Stomach (tissue), 9 donors: Measurements from ENCODE around the gene TBX3. TPM values are rescaled to one million over a fixed set of nuclear protein-coding genes. Genes with fewer than 3 reads are reported as not detected.

Experiments used
- DNase-seq, 2 donors: peaks; one replicate each; pipeline versions ENCODE4 v3.0.0 to v3.0.0-alpha.2; 2013 to 2019
- H3K27ac ChIP-seq, 5 donors: fragments of 200-600 bp in 4 of 5; sonication (generic) in 4 of 5; one replicate each; pipeline ENCODE4 v1.5.1; 2013 to 2019; ENCODE audit warnings: mild to moderate bottlenecking in 1 of 5, moderate library complexity in 1 of 5
- H3K27me3 ChIP-seq, 3 donors: fragments of 200-600 bp; sonication (generic); one replicate each; pipeline ENCODE4 v1.5.1; 2017 to 2019; ENCODE audit warnings: mixed run types in 1 of 3
- H3K36me3 ChIP-seq, 4 donors: fragments of 200-600 bp; sonication (generic); 1 replicate in 3 of 4; 2 replicates in 1 of 4; pipeline ENCODE4 v1.5.1; 2016 to 2019
- H3K4me1 ChIP-seq, 4 donors: fragments of 200-600 bp; sonication (generic); one replicate each; pipeline ENCODE4 v1.5.1; 2016 to 2019
- H3K4me3 ChIP-seq, 4 donors: fragments of 200-600 bp; sonication (generic) in 3 of 4; one replicate each; pipeline ENCODE4 v1.5.1; 2016 to 2019; ENCODE audit warnings: mild to moderate bottlenecking in 1 of 4
- H3K9me3 ChIP-seq, 4 donors: fragments of 200-600 bp; sonication (generic); one replicate each; pipeline ENCODE4 v1.5.1; 2016 to 2019
- CTCF ChIP-seq, 7 experiments: fragments of 450-650 bp in 4 of 7; fragments of 200-600 bp in 3 of 7; sonication (generic) in 3 of 7; IDR thresholded peaks; one replicate each; pipeline ENCODE4 v1.5.1; 2016 to 2019; ENCODE audit warnings: antibody characterized with exemption in 7 of 7, control low read depth in 2 of 7, mild to moderate bottlenecking in 1 of 7
- EP300 ChIP-seq: sonication (generic); formaldehyde crosslinking; IDR thresholded peaks from one replicate; pipeline ENCODE4 v1.6.1; 2017; ENCODE audit warnings: antibody characterized with exemption
- POLR2A ChIP-seq, 4 donors: fragments of 450-650 bp; IDR thresholded peaks; one replicate each; pipeline ENCODE4 v1.6.1; 2016; ENCODE audit warnings: antibody characterized with exemption in 4 of 4, control low read depth in 2 of 4, mild to moderate bottlenecking in 1 of 4, moderate library complexity in 1 of 4
- POLR2AphosphoS5 ChIP-seq, 3 donors: sonication (generic); formaldehyde crosslinking; IDR thresholded peaks; one replicate each; pipeline ENCODE4 v1.6.1; 2016; ENCODE audit warnings: antibody characterized with exemption in 3 of 3
- WGBS, 5 donors: extraction: QIAGEN DNeasy Blood & Tissue Kit in 3 of 5; methylation state at CpG; one replicate each; pipeline versions ENCODE4 v1.1.5 to v1.1.7; 2013 to 2018; 5-methylcytosine and 5-hydroxymethylcytosine counted together
- intact Hi-C: fragments of 100-400 bp; cut with DNase I; formaldehyde crosslinking; loops from one replicate; pipeline ENCODE4 v1.15.1; 2023; ENCODE audit warnings: low total_unique reads
- polyA plus RNA-seq, 3 donors: library from polyadenylated mRNA; stranded (reverse); fragments of 200-250 nt; gene quantifications; one replicate each; pipeline ENCODE4 v1.2.3, GENCODE V29; 2013
- total RNA-seq, 5 donors: library from RNA; depleted of rRNA; stranded (reverse); fragments of >200 nt; gene quantifications; one replicate each; pipeline versions ENCODE4 v1.1.0 to v1.2.3, GENCODE V29; 2014 to 2016
- donor health status: healthy with polysubstance abuse.
- donor health status: Bipolar disorder and iron deficiency.
- donor health status: healthy.

The TBX3 gene
- total and polyA plus RNA-seq, 8 donors: 2.5 to 12.7 (median 5.7) TPM; not detected in 1

GRCh38 chr12:114665411-114666260, 18.3 kb downstream of the TBX3 start:
- H3K36me3 ChIP-seq: no peaks in the 10 kb centered on the region
- H3K9me3 ChIP-seq: no peaks in the 10 kb centered on the region
- H3K4me1 ChIP-seq: peaks cover 10 to 56% (median 36%) of the 10 kb centered on the region in 4 donors
- 11 to 39% (median 18%) methylated on average over 29 to 54 of the region's 54 CpGs for WGBS, 5 donors
- TF ChIP-seq POLR2AphosphoS5 (IDR thresholded peaks at IDR 0.05) (no peak), POLR2A (IDR thresholded peaks at IDR 0.05) (no peak), EP300 (no peak), CTCF (IDR thresholded peaks at IDR 0.05) (no peak)
- no peak overlapping the region for H3K4me3 ChIP-seq
- no peak for DNase-seq
- no peak overlapping the region for H3K27ac ChIP-seq
- intact Hi-C loops: loop anchor here (5.0 kb wide), 1 partner anchor 1087 kb away; no protein-coding TSS in a partner anchor
- peaks cover 15 to 93% (median 57%) of the 10 kb centered on the region in 3 donors for H3K27me3 ChIP-seq

GRCh38 chr12:114664651-114665320, 19.2 kb downstream of the TBX3 start:
- Histone ChIP-seq H3K27ac (no peak overlapping the region), H3K36me3 (no peaks in the 10 kb centered on the region), H3K4me1 (peaks cover 10 to 56% (median 36%) of the 10 kb centered on the region in 4 donors), H3K4me3 (peak overlapping the region in 1 of 4 donors; percentile 6), H3K27me3 (peaks cover 15 to 92% (median 49%) of the 10 kb centered on the region in 3 donors), H3K9me3 (no peaks in the 10 kb centered on the region)
- WGBS, 5 donors: 8 to 19% (median 9%) methylated on average over 43 to 47 of the region's 47 CpGs
- intact Hi-C loops: loop anchor here (5.0 kb wide), 2 partner anchors 1088 to 1253 kb away; no protein-coding TSS in a partner anchor
- DNase-seq: no peak
- no peak for TF ChIP-seq EP300

- WGBS, 5 donors: 0 to 3% (median 1%) methylated on average over 3 of the region's 3 CpGs
- no peaks in the 10 kb centered on the region for H3K9me3 ChIP-seq
- H3K4me3 ChIP-seq: no peak overlapping the region
- H3K4me1 ChIP-seq: peaks cover 0 to 35% (median 21%) of the 10 kb centered on the region in 4 donors
- H3K36me3 ChIP-seq: no peaks in the 10 kb centered on the region
- TF ChIP-seq EP300 (no peak), POLR2A (IDR thresholded peaks at IDR 0.05) (no peak), POLR2AphosphoS5 (IDR thresholded peaks at IDR 0.05) (peak in 1 of 3 donors; percentile 57), CTCF (IDR thresholded peaks at IDR 0.05) (peak in 5 of 7 experiments; percentile 83 to 97 (median 90))
- no peak overlapping the region for H3K27ac ChIP-seq
- peak; percentile 88 to 91 for DNase-seq
- H3K27me3 ChIP-seq: peaks cover 15 to 86% (median 33%) of the 10 kb centered on the region in 3 donors
- intact Hi-C loops: loop anchor here (5.0 kb wide), 1 partner anchor 1255 kb away; no protein-coding TSS in a partner anchor
These were observed 21.3 kb downstream of the TBX3 start for GRCh38 chr12:114662512-114663177.

GRCh38 chr12:114661245-114661644, 22.7 kb downstream of the TBX3 start:
- Histone ChIP-seq H3K4me1 (peaks cover 0 to 30% (median 16%) of the 10 kb centered on the region in 4 donors), H3K4me3 (no peak overlapping the region), H3K27ac (no peak overlapping the region), H3K36me3 (no peaks in the 10 kb centered on the region), H3K27me3 (peaks cover 8 to 80% (median 23%) of the 10 kb centered on the region in 3 donors), H3K9me3 (no peaks in the 10 kb centered on the region)
- intact Hi-C loops: loop anchor here (5.0 kb wide), 1 partner anchor 1256 kb away; no protein-coding TSS in a partner anchor
- no peak for DNase-seq
- 64 to 95% (median 79%) methylated on average over 1 of the region's 1 CpG for WGBS, 5 donors
- TF ChIP-seq EP300: no peak
- no peak for TF ChIP-seq POLR2A (IDR thresholded peaks at IDR 0.05)
- no peak for TF ChIP-seq CTCF (IDR thresholded peaks at IDR 0.05)
